H1 (cell line): Measurements from ENCODE around the gene CCDC40. TPM values are rescaled to one million over a fixed set of nuclear protein-coding genes. Genes with fewer than 3 reads are reported as not detected.

Source experiments
- RXRA ChIP-seq: IDR thresholded peaks from 2 replicates; pipeline ENCODE4 v1.6.1; 2011; ENCODE audit warnings: low read depth, mild to moderate bottlenecking, low read length, moderate library complexity; ENCODE audit not compliant: insufficient read depth
- polyA plus RNA-seq, 7 experiments: library from polyadenylated mRNA; depleted of rRNA in 3 of 7; stranded (reverse) in 5 of 7; unstranded in 2 of 7; fragments of >200 nt in 5 of 7; fragments of 200-250 nt in 2 of 7; gene quantifications; 1 replicate in 5 of 7; 2 replicates in 1 of 7; 4 replicates in 1 of 7; pipeline versions ENCODE4 v1.2.1 to v1.2.3, GENCODE V29; 2011 to 2013; ENCODE audit warnings: missing spikeins in 2 of 7, mixed read lengths in 2 of 7
- total RNA-seq: library from RNA; stranded (reverse); fragmentation: NEBNext Ultra II Directional; extraction: Animal tissue kit (Norgen Biotek cat#: 25700); gene quantifications from 2 replicates; pipeline ENCODE4 v1.2.1, GENCODE V29; 2021

Gene CCDC40
- total and polyA plus RNA-seq, 2 of the 8 experiments (the other 6 are each of a cell fraction or from before 2014, with no cell fraction given): 4.1 to 11.5 TPM

DNA sequence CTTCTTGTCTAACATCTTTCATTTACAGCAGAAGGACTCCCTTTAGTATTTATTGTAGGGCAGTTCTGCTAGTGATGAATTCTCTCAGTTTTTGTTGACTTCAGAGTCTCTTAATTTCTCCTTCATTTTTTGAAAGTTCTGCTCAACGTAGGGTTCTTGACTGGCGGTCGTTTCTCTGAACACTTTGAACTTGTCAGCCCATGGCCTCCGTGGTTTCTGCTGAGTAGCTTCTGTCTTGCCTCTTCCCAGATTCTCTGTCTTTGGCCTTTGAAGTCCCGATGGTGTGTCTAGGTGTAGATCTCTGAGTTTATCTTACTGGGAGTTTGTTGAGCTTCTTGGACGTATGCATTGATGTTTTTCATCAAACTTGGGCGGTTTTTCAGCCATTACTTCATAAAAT is 78.3 kb downstream of the CCDC40 start (continued):
- no peak for TF ChIP-seq RXRA
